DLD1 (cell line): ENCODE data around the gene RBMS3.

ENCODE experiments used
- in situ Hi-C: cut with HindIII; loops from 2 replicates; pipeline ENCODE4 v1.10.0; 2017; ENCODE audit warnings: low sequenced_read_pairs

The RBMS3 gene

DNA sequence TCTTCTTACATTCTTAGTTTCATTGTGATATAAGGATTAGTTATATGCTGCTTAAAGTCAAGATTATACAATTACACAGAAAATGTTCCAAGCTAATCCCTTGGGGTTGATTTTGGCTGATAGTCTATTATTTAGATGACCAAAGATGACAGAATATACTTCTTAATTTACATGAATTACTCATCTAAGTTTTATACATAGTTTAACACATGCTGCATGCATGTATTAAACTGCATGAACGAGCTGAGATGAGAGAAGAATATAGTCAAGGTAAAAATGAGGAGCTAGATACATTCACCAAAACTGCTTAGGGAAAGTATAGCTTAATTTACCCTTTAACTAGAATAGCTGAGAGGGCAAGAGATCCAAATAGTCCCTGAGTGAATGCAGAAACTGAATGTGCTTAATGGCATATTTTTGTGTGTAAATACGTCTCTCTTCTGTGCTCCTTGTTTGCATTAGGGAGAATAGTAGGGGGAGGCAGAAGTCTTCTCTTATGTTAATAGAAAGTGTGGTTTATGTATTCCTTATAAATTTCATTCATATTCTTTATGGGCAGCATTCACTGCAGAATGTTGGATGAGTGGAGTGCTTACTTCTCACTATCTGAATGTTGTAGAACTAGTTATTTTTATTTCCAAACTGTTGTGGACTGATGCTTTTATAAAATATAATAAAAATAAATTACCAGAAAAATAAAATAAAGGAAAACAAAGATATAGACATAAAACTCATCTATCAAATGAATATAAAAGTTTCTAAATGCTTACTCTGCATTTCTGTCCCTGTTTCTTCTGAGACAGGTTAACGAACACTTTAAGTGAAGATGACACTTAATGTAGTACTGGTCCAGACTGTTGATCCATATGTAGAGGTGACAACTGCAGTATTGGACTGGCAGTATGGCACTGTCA is 327.8 kb downstream of the RBMS3 start:
- in situ Hi-C loops, result no loop called here

DNA sequence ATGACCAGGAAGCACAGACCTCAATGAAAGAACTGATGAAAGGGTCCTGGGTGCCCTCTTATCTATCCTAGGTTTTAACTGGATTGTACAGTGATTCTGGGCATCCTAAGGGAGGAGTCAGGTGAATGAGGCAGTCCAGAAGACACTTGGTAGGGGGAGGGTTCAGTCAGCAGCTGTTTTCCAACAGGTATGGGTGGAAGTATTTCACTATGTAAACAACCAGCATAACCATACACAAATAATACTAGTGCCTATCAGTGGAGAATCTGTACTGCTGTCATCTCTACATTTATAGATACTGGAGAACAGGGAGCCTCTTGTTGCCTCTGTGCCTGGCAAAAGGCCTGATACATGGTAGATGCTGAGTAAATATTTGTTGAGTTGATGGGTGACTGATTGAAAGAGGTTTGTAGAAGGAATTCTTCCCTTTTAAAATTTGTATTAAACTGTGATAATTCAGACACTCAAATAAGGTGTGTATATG is 328.5 kb downstream of the RBMS3 start:
- in situ Hi-C loops, result no loop called here

DNA sequence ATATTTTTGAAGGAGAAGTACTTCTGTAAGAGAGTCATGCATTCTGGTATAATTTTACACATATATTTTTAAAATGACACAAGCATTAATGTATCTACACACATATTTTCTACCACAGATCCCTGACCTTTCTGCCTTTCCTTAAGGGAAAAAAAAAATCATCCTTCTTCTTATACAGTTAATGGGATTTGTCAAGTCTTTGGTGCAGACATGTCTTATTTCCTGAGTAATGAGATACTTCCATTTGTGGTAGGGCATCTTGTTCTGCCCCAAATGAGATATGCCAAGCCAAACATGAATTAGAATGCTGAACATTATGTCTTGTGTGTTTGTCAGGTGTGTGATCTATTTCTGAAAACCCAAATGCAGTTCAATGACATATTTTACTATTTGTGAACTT is 329.9 kb downstream of the RBMS3 start:
- in situ Hi-C loops, result no loop called here

DNA sequence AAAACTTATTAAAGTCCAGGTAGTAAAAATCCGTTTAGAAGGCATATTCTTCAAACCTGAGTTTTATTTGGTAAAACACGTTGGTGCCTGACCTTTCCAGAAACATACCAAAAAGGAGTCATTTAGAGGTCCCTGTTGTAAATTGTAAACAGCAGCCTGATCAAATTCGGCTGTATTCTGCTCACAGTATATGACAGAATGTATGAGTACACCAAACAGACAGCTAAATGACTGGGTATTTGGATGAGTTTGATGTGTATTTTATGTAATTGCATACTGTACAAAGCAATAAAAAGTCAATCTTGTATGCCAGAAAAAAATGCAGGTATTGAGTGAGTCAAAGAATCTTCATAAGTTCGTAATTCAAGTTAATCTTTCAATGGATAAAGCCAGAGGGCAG is 330.4 kb downstream of the RBMS3 start:
- in situ Hi-C loops, result no loop called here

DNA sequence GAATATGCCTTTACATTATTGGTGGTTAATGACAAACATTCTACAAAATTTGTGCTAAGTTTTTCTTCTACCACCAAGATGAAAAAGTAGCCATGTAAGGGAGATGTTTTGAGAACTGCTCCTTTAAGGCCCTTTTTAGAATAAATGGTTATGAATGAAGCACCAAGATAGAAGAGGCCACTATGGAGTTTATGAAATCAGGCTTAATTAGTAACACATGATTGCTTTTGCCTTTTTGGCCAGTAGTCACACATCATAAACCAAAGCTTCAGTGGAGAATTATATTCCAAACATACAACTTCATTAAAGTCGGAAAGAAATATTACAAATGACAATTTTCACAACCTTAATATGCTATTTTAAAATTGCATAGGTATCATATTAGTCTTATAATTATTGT is 331.7 kb downstream of the RBMS3 start:
- in situ Hi-C loops, result no loop called here

DNA sequence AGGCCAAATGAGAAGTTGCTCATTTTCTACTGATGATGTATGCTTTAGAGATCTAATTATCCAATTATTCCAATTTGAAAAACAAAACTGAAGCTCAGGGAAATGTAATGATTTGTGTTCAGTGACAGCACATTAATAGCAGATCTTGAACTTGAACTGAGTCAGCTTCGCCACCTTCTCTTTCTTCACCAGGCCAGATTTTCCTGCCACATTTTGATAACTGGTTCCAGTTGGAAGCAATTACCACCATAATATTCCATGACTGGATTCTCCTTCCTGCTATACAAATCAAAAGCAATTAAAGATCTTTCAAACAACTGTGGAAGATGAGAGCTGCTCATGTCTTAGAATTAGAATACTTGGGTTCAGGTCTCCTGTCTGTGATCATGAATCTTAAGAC is 334.1 kb downstream of the RBMS3 start:
- in situ Hi-C loops, result no loop called here

DNA sequence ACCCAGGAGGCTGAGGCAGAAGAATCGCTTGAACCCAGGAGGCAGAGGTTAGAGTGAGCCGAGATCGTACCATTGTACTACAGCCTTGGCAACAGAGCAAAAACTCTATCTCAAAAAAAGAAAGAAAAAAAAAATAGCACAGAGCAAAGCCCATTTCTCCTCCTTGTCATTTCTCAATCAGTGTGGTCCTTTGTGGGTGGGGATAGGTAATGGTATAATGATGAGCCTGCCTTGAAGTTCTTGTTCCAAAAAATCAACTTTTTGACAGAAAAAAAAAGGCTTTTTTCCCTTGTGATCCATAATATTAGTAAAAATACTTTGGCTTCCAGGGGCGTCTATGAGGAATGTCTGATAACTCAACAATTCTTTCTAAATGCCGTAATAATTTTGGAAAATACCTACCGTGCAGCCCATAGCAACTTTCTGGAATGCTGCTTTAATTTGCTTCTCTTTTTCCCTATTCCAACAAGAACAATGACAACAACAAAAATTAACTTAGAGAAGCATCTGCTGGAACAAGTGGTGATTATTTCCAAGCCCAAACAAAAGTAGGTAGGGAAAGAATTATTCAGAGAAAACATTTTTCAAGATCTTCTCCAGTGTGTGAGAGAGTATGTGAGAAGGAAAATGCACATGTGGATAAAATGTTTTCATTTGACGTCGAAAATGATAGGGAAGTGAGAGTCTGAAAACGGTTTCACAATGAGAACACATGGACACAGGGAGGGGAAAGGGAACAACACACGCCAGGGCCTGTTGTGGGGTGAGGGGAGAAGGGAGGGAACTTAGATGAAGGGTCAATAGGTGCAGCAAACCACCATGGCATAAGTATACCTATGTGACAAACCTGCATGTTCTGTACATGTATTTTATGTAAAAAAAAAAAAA is 337.8 kb downstream of the RBMS3 start:
- in situ Hi-C loops, result no loop called here

DNA sequence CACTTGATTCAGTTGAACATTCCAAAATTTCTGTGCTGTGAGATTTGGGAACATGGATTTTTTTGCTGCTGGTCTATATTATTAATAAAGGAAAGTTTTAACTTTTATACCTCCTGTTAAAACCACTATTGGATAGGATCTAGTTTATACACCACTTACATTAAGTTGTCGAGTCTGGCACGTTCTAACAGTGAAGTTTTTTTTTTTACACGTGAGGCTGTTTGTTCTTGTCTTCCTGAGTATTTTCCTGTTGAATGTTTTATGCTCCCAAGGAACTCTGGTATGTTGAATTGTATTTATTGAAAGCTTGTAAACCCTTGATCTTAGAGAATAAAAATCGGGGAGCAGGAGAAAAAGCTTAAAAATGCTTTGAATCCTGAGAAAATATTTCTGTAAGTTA is 338.8 kb downstream of the RBMS3 start:
- in situ Hi-C loops, result no loop called here

DNA sequence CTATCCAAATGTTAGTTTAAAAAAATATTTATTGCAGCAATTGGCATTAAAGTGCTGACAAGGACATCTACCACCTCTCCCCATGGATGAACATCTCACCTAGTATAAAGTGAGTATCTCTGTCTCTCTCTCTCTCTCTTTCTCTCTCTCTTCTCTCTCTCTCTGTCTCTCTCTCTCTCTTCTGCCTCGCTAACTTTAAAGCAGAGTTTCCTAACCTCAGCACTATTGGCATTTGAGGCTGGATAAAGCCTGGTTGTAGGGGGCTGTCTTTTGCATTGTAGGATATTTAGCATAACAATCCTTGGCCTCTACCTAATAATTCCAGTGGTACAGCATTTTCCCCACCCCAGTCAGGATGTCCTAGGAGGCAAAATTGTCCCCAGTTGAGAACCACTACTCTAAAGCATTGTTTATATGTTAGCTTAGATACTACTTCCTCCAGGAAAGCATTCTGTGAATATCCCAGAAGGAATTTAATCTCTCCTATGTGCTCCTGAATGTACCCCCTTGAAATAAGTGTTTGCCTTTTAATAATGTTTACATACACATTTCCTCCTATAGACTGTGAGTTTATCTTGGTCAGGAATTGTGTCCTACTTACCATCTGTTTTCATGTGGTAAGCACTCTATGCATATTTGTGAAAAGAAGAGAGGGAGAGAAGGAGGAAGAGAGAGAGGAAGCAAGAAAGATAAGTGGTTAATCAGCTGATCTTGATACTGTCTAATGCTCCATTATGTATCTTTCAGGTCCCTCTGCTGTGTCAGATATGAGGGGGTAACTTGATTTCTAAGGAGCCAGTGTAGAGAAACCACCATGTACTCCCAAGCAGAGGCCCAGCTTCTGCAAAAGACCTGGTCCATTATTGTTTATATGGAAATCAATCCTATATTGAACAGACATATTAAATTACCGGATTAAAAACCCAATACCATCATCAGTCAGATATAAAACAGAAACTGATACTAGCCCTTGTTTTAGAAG is 346.6 kb downstream of the RBMS3 start:
- in situ Hi-C loops, result no loop called here

DNA sequence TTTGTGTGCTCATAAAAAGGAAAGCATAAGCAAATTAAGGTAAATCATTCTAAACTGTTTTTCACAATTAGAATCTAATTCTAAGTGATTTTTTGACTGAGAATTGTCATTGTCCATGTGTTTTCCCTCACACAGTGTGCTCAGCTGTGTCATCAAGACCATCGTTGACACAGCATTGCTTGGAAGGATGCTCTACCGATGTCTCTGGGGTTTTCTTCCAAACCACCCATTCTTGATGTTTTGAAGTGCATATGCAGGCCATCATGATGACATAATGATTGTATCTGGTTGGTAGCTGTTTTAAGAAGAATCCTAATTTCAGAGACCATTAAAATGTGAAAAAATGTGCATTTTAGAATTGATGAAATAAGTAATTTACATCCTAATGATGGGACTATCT is 347.9 kb downstream of the RBMS3 start:
- in situ Hi-C loops, result no loop called here

DNA sequence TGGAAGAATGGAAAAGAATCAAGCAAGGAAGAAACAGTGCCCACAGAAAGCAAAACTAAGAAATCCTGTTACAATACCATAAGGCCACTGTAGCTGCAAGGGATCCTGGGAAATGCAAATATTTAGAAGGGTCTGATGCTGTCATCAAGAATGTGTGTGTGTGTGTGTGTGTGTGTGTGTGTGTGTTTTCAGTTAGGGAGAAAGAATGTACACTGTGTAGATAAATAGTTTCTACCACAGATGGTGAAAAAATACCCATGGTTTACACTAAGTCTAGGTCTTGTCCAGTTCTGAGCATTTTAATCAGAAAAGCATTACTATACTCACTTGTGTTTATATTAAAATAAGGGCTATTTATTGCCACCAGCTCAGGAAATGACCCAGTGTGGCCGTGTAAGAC is 355.0 kb downstream of the RBMS3 start:
- in situ Hi-C loops, result no loop called here

DNA sequence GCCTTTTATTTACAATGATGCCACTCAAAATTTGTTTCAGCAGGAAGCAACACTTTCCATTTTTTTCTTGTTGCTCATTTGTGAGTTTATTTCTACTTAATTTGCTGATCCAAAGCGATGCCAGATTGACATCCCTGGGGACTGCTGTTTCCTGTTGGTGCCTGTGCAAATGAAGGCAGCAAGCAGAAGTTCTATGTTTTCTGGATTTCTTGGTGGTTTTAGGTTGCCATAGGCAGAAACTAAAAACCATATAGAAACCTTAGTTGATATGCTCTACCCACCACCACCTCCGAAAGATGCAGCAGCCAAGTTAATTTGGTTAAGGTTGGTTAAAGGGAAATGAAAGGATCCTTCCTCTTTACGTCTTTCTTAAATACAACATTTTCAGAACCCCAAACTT is 356.2 kb downstream of the RBMS3 start:
- in situ Hi-C loops, result no loop called here

DNA sequence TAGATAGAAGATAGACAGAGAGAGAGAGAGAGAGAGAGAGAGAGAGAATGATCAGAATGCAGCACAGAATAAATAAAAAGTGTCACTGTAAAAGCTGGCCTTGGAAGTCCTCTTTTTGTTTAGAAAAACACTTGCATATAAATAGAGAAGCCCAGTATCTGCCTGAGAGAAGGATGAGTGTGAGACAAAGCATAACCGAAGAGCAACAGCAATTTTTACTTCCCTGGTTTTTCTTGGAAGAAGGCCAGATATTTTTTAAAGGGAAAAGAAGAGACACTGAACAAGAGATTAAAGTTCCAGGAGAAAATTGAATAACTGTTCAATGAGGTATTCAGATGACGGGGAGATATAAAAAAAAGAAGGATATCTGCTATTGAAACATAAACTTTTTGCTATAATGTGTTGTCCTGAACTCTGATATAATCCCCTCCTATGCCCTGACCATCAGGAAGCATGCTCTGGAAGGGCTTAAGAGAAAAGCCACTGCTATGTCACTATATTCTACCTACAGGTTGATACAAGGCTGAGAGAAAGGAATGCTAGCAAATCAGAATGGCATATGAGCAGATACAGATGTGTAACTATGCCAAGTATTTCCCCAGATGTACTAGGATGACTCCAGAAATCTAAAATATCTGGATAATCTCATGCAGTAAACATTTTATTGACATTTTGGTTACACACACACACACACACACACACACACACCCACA is 358.9 kb downstream of the RBMS3 start:
- in situ Hi-C loops, result no loop called here

DNA sequence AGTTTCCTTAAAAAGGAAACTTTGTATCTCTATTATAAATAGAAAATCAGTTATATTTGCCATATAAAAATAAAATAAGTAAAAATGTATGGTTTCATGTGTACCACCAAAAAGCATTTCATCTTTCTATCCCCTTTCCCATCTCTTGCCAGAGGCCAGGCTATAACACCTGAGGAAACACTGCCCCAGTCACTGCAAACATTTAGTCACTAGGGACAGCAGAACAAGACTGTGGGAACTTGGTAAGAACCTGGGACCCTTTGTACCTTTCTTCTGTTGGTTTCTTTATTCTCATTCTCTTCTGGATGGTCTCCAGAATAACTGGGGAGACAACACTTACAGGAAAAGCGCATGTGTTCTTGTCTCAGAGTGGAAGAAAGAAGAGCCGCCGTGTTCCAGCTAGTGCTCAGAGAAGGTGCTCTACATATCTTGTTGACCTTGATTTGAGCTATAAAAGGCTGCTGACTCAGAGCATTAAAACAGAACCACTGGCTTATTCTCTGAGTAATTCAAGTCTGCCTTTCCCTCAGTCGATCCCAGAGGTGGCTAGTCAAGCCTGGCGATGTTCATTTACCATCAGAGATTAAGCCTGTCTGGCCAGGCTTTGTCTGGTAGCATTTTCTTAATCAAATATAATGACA is 361.6 kb downstream of the RBMS3 start:
- in situ Hi-C loops, result no loop called here

DNA sequence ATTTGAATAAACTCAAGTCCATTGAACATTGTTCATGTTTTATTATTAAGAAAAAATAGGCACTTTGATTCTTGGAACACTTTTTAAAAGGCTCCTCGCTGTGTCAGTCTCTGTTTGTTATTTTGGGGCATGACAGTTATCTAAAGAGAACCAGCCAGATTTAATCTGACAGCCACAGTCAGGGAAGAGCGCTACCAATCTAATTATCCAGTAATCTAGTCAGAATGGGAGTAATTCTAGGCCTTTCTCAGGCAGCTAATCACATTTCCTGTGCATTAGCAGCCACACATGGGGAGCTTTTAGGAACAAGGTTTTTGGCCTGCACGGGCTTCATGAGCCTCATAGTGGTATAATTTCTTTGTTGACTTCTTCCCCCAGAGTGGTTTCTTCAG is 362.2 kb downstream of the RBMS3 start:
- in situ Hi-C loops, result no loop called here

DNA sequence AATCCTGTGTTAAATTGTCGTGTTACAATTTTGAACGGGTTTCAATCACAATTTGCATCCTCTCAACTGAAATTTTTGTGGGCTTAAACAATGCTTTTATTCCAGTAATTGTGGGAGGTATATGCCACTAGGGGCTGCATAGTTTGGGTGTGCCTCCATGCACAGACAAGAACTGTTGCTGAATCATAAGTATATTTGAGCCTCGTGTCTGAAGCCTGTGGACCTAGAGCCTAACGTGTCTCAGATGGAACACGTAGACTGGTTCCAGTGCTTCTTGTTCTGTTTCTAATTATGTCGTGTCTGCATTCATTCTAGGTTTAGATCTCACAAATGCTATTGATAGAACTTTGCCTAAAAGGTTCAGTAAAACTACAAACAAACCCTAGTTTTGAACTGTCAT is 363.4 kb downstream of the RBMS3 start:
- in situ Hi-C loops, result no loop called here

DNA sequence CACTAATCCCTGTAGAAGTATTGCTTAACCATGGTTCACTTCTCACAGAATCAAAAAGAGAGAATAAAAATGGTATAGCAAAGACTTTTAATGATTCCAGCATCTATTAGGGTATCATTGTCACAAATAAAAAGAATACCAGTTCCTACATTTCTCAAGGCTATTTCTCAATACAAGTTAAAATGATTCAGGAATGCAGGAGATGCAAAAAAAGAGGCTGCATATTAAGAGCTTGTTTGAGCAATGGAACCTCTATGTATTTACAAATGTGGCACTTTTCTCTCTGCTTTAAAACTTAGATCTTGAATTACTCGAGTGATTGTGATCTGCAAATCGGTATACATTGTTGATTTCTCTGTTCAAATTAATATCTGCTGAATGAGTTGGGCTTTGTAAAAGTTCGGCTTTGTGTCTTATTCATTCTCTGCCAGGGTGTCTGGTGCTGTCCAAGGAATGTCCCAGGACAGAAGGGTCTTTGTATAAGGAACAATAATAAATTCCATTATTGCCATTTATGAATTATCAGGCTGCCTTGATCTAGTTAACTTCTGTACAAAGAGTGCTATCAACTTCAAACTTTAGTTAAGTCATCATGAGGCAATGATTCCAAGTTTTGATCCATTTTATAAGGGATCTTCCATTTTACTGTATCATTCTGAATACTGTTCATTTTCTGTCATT is 364.2 kb downstream of the RBMS3 start:
- in situ Hi-C loops, result no loop called here

DNA sequence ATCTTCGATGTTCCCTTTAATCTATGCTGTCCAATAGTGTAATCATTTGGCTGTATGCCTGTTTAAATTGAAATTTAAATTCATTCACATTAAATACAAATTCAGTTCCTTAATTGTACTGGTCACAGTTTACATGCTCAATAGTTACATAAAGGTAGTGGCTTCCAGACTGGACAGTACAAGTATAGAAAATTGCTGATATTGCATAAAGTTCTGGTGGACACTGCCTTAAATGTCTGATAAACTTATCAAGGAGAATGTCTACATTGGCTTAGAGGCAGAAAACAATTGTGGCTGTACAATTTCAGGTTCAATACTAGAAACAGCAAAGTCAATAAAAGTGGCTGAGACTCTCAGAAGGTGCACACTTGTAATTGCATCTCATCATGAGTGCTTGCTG is 365.2 kb downstream of the RBMS3 start:
- in situ Hi-C loops, result no loop called here
